DMS79 (cell line): ENCODE data around the gene PTBP3.
"Not testable (repeated sequence)": the region's sequence is repeated elsewhere in the genome, so short reads cannot be mapped to it uniquely, and the experiment has no call there.

Experiments used
- DNase-seq: peaks from one replicate; lab custom pipeline; 2025; lab: John Stamatoyannopoulos, UW

Gene PTBP3

DNA sequence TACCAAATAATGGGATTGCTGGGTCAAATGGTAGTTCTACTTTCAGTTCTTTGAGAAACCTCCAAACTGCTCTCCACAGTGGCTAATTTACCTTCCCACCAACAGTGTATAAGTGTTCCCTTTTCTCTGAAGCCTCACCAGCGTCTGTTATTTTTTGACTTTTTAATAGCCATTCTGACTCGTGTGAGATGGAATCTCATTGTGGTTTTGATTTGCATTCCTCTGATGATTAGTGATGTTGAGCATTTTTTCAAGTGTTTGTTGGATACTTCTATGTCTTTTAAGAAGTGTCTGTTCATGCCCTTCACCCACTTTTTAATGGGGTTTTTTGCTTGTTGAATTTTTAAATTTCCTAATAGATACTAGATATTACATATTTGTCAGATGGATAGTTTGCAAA is 129.9 kb downstream of the PTBP3 start:
- no peak for DNase-seq

DNA sequence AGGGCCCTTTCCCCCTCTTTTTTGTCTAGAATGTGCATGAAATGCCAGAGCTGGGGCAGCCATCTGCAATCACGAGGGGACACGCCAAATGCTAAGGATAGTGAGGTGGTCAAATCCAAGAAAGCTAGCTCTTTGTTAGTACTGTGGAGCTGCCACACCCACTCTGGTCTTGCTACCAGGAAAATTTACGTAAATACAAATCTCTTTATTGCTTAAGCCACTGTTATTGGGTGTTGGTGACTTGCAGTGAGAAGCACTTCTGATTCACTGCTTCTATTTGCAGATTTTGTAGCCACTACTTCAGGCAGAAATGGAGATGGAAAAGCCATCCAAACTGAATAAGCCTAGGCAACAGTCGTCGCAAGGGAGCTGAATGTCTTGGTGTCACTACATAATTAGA is 132.7 kb downstream of the PTBP3 start:
- DNase-seq = no peak

DNA sequence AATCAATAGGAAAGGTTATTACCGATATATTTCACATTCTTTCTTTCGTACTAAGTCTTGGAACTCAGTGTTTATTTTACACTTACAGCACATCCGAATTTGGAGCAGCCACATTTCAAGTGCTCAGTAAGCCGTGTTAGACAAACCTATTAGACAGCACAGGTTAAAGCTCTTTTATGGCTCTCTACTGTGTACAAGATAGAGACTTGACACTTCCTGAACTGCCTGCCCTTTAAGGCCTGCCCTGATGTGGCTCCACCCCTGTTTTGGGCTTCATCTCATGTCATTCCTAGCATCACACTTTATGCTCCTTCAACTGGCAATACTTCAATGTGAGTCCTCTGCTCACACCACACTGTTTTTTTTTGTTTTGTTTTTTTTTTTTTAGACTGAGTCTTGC is 134.8 kb downstream of the PTBP3 start:
- DNase-seq = no peak

DNA sequence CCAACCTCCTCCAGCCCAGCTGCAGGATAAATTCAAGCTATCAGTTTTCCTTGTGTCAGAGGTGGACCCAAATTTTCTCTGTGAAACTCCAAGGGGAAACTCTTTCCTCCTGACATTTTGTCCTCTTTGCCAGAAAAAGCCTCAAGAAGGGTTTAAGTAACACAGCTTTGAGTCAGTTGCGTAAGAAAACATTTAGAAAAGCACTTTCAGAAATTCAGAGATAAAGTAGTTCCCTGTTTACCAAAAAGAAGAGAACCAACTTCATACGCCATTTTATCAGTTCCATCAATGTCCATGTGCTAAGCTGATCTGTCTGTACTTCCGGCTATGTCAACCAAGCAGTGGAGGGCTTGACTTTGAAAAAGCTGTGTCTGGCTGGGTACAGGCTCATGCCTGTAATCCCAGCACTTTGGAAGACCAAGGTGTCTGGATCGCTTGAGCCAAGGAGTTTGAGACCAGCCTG is 138.4 kb downstream of the PTBP3 start:
- DNase-seq = no peak

DNA sequence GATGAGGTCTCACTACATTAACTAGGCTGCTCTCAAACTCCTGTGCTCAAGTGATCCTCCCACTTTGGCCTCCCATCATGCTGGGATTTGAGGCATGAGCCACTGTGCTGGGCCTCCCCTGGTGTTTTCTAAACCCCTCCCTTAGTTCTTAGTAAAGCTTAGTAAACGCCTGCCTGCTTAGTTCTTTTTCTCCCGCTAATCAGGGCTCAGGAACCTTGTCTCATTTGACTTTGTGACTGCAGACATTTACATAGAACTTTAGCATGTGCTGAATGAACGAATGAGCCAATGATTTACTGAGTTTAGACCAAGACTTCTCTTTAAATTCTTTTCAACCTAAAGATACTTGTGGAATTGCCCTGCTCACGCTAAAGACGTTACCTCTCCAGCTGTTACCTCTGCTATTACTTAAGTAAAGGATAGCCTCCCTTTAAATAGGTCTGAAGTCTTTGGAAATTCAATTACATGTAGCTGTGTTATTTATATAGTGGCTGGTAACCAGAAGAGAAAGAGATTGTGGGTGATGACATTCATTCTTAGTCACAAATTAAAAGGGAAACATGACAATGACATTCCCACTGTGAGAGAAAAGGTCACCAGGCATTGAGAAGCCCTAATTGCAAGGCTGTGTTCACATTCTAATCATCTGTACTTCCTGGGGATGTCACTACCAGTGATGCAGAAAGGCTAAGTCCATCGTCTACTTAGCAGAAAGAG is 139.7 kb downstream of the PTBP3 start:
- no peak for DNase-seq

DNA sequence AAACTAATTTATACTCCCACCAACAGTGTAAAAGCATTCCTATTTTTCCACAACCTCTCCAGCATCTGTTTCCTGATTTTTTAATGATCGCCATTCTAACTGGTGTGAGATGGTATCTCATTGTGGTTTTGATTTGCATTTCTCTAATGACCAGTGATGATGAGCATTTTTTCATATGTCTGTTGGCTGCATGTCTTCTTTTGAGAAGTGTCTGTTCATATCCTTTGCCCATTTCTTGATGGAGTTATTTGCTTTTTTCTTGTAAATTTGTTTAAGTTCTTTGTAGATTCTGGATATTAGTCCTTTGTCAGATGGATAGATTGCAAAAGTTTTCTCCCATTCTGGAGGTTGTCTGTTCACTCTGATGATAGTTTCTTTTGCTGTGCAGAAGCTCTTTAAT is 143.1 kb downstream of the PTBP3 start:
- not testable (repeated sequence) for DNase-seq

DNA sequence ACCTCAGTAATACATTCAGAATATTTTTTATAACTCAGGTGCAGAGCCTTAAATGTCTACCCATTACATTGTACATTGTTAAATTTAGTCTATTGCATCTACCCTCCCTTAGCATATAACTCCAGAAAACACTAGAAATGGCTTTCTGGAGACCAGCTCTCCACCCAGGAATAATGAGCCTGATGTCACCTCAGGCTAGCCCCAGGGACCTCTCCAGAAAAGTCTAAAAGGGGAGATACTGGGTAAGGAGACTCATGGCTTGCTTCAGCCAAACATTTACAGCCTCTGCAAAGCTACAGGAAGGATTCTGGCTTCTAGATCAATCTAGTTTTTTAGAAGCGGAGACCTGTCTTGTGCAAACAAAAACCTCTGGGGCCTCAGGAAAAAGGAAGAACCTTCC is 144.5 kb downstream of the PTBP3 start:
- DNase-seq = no peak

DNA sequence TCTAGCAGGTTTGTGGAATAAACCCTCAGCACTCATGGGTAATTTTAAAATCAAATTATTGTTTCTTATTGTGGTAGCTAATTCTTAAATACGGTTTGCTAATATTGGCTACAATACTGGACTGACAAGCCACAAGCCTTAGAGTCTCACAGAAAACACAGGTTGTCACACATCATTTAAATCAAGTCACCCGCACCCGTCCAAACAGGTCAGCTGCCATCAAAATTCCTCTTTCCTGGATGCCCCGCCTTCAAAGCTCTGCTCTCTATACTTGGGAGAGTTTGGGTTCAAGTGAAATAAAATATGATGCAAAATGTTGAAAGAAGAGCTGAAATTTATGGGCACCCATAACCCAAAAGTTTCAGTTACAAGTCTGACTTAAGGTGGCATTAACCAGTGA is 146.0 kb downstream of the PTBP3 start:
- peak; percentile 39 for DNase-seq

DNA sequence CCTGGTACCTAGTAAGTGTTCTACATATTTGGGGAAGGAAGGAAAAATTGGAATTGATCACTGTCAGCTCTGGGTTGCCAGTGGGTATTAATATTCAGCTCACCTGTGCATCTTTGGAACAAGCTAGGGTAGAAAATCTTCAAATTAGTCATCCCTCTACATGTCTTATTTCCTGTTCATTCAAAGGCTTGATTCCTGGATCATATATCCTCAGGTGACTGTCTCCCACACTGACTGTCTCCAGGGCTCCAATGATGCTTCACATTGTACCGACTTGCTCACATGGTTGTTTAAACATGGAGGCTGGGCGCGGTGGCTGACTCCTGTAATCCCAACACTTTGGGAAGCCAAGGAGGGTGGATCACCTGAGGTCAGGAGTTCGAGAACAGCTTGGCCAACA is 146.7 kb downstream of the PTBP3 start:
- no peak for DNase-seq

DNA sequence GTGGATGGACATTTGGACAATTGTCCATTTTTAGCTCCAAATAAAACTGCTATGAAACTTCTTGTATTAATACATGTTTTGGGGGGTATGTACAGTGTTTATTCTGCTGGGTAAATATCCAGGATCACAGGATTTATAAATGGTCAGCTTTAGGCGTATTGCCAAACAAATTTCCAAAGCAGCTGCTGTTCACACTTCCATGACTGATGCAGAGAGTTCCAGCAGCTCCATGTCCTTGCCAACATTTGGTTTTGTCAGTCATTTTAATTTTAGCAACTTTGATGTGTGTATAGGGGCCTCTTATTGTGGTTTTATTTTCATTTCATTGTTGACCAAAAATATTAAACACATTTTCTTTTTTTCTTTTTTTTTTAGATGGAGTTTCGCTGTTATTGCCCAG is 148.5 kb downstream of the PTBP3 start:
- no peak for DNase-seq

DNA sequence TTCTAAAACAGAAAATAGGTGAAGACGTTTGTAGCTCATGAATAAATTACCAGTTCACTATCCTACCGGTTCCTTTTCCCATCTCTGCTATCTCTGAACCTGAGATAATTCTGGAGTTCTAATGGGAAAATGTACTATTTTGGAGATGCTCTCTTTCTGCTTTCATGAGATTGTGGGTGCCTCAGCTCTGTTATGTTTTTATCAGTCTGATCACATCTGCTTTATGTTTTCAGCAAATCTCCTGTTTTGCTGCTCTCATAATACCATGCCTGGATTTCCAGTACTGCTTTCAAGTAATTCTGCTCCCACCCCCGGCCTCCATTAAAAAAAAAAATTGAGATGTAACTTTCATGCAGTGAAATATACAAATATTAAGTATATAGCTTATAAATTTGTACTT is 149.2 kb downstream of the PTBP3 start:
- no peak for DNase-seq

- no peak for DNase-seq
Observed at GRCh38 chr9:112180387-112180881, 153.0 kb downstream of the PTBP3 start.

DNA sequence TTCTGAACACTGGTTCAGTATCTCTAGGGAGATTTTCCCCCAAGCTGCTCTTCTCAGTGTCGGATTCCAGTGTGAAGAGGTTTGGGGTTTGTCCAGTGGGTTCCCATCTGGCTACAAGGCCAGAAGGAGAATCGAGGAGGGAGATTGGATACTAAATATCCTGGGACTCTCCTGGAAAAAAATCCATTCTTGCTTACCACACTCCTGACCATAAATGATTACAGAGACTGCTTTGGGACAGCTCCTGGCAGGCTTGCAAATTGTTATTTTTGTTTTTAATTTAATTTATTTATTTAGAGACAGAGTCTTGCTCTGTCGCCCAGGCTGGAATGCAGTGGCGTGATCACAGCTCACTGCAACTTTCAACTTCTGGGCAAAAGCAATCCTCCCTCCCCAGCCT is 153.6 kb downstream of the PTBP3 start:
- no peak for DNase-seq

- DNase-seq = no peak
Observed at GRCh38 chr9:112176524-112176923, 156.9 kb downstream of the PTBP3 start.

- DNase-seq = no peak
Observed at GRCh38 chr9:112175796-112176315, 157.6 kb downstream of the PTBP3 start.

DNA sequence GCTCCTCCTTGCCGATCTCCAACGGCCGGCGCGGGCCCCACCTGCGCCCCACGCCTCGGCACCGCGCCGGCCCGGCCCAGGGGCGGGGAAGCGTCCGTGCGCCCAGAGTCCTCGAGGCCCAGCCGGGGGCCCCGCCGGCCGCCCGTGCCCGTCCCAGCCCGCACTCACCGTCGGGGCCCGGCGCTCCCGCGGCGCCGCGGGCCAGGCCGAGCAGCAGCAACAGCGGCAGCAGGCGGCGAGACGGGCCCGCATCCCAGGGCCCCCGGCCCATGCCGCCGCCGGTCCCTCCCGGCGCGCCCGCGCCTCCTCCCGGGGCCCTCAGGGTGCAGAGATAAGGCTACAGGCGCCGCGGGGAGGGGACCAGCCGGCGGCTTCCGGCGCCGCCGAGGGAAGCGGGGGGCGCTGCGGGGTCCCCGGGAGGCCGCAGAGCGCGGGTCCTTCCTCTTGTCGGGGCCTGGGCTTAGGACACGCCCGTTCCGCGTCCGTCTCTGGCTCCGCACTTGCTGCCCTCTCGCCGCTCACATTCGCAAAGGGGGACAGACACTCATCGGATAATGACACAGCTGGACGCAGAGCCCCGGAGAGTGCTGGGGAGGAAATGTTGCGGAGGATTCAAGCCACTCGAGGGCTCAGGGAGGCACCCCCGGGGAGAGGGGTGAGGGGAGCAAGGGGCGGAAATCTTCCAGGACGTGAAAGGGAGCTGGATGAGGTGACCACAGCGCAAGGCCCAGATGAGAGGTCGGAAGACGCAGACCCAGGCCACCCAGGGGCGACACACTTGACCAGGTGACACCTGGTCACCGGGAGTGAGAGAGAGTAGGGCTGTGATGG is 158.2 kb downstream of the PTBP3 start, which contains the start of gene SUSD1:
Gene SUSD1 (minus strand): TSS at position 333 of the 831 bp plus-strand sequence. CDS start 62 bp downstream, at position 271.
- DNase-seq = no peak

- no peak for DNase-seq
Observed at GRCh38 chr9:112174222-112174964, 159.0 kb downstream of the PTBP3 start.

- no peak for DNase-seq
Observed at GRCh38 chr9:112173489-112174221, 159.8 kb downstream of the PTBP3 start.

GRCh38 chr9:112170968-112171367 is 162.5 kb downstream of the PTBP3 start:
- DNase-seq = no peak

DNA sequence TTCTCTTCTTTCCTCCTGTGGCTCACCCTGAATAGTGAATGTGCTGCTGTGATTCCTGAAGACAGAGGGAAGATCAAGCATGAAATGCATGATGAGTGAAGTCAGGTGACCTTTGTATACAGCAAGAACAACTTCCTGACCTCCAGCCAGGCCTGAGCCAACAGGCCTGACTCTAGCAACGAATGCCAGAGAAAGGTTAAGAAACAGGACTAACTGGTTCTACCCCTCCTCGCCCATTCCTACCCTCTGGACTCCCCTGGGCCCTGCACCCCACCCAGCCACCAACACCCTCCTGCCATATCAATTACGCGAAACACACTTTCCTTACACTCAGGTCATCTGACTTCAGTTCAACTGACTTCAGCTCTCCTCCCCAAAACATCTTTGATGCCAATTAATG is 163.2 kb downstream of the PTBP3 start:
- DNase-seq = no peak

DNA sequence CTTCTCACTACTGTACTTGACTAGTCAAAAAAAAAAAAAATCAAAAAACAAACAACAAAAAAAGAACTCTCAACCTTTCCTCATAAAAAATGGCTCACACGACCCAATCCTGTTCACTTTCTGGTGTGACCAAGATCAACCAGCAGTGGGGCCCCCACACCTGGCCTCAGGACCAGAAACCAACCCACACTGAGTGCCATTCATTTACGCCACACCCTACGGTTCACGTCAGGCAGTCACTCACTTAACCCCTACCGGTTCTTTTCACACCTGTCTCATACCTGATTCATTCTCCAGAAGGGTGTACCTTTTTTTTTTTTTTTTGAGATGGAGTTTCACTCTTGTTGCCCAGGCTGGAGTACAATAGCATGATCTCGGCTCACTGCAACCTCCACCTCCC is 164.1 kb downstream of the PTBP3 start:
- no peak for DNase-seq
